HL-60/S4 treated with retinoic acid at 250 ng/mL for 4 days and 3 days (cell line): Measurements from ENCODE around the gene NCOA3.
"Not testable (repeated sequence)": the region's sequence is repeated elsewhere in the genome, so short reads cannot be mapped to it uniquely, and the experiment has no call there.

Experiments used
- in situ Hi-C: fragments of 300-500 bp; cut with MboI; formaldehyde crosslinking; loops from 2 replicates; pipeline ENCODE4 v1.7.0; 2022; ENCODE audit warnings: low sequenced_read_pairs

Gene NCOA3

GRCh38 chr20:47561180-47561579 lies 59.5 kb downstream of the NCOA3 start:
- in situ Hi-C loops, result no loop called here

- in situ Hi-C loops, result no loop called here
Measured at GRCh38 chr20:47561603-47562583, 60.2 kb downstream of the NCOA3 start.

GRCh38 chr20:47566269-47566668 lies 64.6 kb downstream of the NCOA3 start:
- in situ Hi-C loops, result no loop called here

GRCh38 chr20:47568019-47568418 lies 66.3 kb downstream of the NCOA3 start:
- in situ Hi-C loops, result no loop called here

- in situ Hi-C loops, result no loop called here
Measured at GRCh38 chr20:47568837-47569410, 67.2 kb downstream of the NCOA3 start.

GRCh38 chr20:47571426-47571825 lies 69.7 kb downstream of the NCOA3 start:
- in situ Hi-C loops, result no loop called here

GRCh38 chr20:47572105-47572729 lies 70.5 kb downstream of the NCOA3 start:
- in situ Hi-C loops, result no loop called here

- in situ Hi-C loops, result no loop called here
Measured at GRCh38 chr20:47573559-47573958, 71.9 kb downstream of the NCOA3 start.

- in situ Hi-C loops, result no loop called here
Measured at GRCh38 chr20:47574616-47575364, 73.1 kb downstream of the NCOA3 start.

GRCh38 chr20:47576516-47577033 lies 74.9 kb downstream of the NCOA3 start:
- in situ Hi-C loops, result no loop called here

- in situ Hi-C loops, result no loop called here
Measured at GRCh38 chr20:47577314-47577713, 75.6 kb downstream of the NCOA3 start.

GRCh38 chr20:47578543-47578942 lies 76.9 kb downstream of the NCOA3 start:
- in situ Hi-C loops, result no loop called here

GRCh38 chr20:47580686-47581085 lies 79.0 kb downstream of the NCOA3 start:
- in situ Hi-C loops, result not testable (repeated sequence)

- in situ Hi-C loops, result no loop called here
Measured at GRCh38 chr20:47581090-47581489, 79.4 kb downstream of the NCOA3 start.

- in situ Hi-C loops, result no loop called here
Measured at GRCh38 chr20:47583551-47583950, 81.9 kb downstream of the NCOA3 start.

- in situ Hi-C loops, result no loop called here
Measured at GRCh38 chr20:47585087-47585747, 83.5 kb downstream of the NCOA3 start.

- in situ Hi-C loops, result no loop called here
Measured at GRCh38 chr20:47586649-47587294, 85.1 kb downstream of the NCOA3 start.

- in situ Hi-C loops, result no loop called here
Measured at GRCh38 chr20:47588158-47588557, 86.5 kb downstream of the NCOA3 start.

GRCh38 chr20:47591231-47591630 lies 89.5 kb downstream of the NCOA3 start:
- in situ Hi-C loops, result no loop called here

- in situ Hi-C loops, result no loop called here
Measured at GRCh38 chr20:47594157-47594556, 92.5 kb downstream of the NCOA3 start.
